K562 (cell line): ENCODE results near the gene UBXN6. TPM values are rescaled to one million over a fixed set of nuclear protein-coding genes. Genes with fewer than 3 reads are reported as not detected.

Experiments used
- ATAC-seq: fragments of 200-7000 bp; cut with Tn5 transposase; 3 replicates; pipeline ENCODE4 v1.9.1; 2020; ENCODE audit warnings: moderate library complexity
- BruUV-seq: library from RNA; stranded (reverse); fragments of 400-500 nt; replicated peaks from 2 replicates; lab custom pipeline; 2021; lab: Mats Ljungman, UMichigan
- CTCF ChIA-PET: fragments of 300-600 bp; formaldehyde crosslinking; extraction: SDS; loops from one replicate; lab custom pipeline; 2021; ENCODE audit warnings: low intra/inter-chr PET ratio; lab: Yijun Ruan, JAX
- POLR2A ChIA-PET: fragments of 300-600, 350-650 bp; sonication (Branson Sonifier 250); formaldehyde crosslinking; extraction: SDS; loops from one replicate; lab custom pipeline; 2021; ENCODE audit warnings: antibody characterized with exemption, inconsistent platforms; lab: Yijun Ruan, JAX
- DNase-seq, 4 experiments: peaks; one replicate each; pipeline versions ENCODE4 v3.0.0 to v3.0.0-alpha.2; 2011 to 2018; ENCODE audit warnings: low spot score in 3 of 4, mixed read lengths in 3 of 4; ENCODE audit errors: extremely low read depth in 1 of 4
- FAIRE-seq: peaks from 2 replicates; lab custom pipeline; 2011; peaks lifted over from hg19 to GRCh38; lab: Jason Lieb, UNC
- H2AFZ ChIP-seq: 2 replicates; pipeline ENCODE4 v1.6.0; 2011; ENCODE audit warnings: low read depth, low read length, control low read depth, inconsistent platforms
- H3K27ac ChIP-seq: fragments of 200-600 bp; 3 replicates; pipeline ENCODE4 v1.8.0; 2011; ENCODE audit warnings: low read depth, mild to moderate bottlenecking, control low read depth, inconsistent platforms, low read length, moderate library complexity, mixed read lengths; ENCODE audit errors: extremely low read depth
- H3K27me3 ChIP-seq, 2 experiments: fragments of 300-600 bp in 1 of 2; 2 replicates in 1 of 2; 3 replicates in 1 of 2; pipeline versions ENCODE4 v1.6.0 to v1.8.0; 2011; ENCODE audit warnings: inconsistent platforms in 2 of 2, low read length in 2 of 2, mild to moderate bottlenecking in 1 of 2, mixed read lengths in 1 of 2, moderate library complexity in 1 of 2; ENCODE audit not compliant: control insufficient read depth in 2 of 2, insufficient read depth in 2 of 2
- H3K36me3 ChIP-seq: fragments of 300-600 bp; 3 replicates; pipeline ENCODE4 v1.8.0; 2011; ENCODE audit warnings: mild to moderate bottlenecking, low read length, inconsistent platforms; ENCODE audit not compliant: control insufficient read depth, insufficient read depth
- H3K4me1 ChIP-seq, 2 experiments: fragments of 200-600 bp in 1 of 2; replicated peaks in 1 of 2; 2 replicates in 1 of 2; 3 replicates in 1 of 2; pipeline versions ENCODE4 v1.5.1 to v1.8.0; 2011; ENCODE audit warnings: inconsistent platforms in 2 of 2, low read length in 2 of 2, mild to moderate bottlenecking in 1 of 2, mixed read lengths in 1 of 2, moderate library complexity in 1 of 2; ENCODE audit not compliant: control insufficient read depth in 2 of 2, insufficient read depth in 2 of 2
- H3K4me2 ChIP-seq: 2 replicates; pipeline ENCODE4 v1.6.1; 2011; ENCODE audit warnings: low read length, control low read depth, inconsistent platforms, mixed read lengths; ENCODE audit not compliant: insufficient read depth
- H3K4me3 ChIP-seq: fragments of 200-600 bp; sonication (generic), shearing (Covaris generic); 2 replicates; pipeline ENCODE4 v1.5.1; 2016; ENCODE audit warnings: control low read depth, inconsistent platforms
- H3K79me2 ChIP-seq: fragments of 200-600 bp; 3 replicates; pipeline ENCODE4 v1.8.0; 2011; ENCODE audit warnings: low read length, inconsistent platforms; ENCODE audit not compliant: control insufficient read depth, insufficient read depth
- H3K9ac ChIP-seq, 2 experiments: 2 replicates each; pipeline versions ENCODE4 v1.6.0 to v1.6.1; 2011; ENCODE audit warnings: low read depth in 2 of 2, low read length in 2 of 2, control low read depth in 1 of 2, inconsistent platforms in 1 of 2, mild to moderate bottlenecking in 1 of 2, mixed read lengths in 1 of 2; ENCODE audit not compliant: insufficient read depth in 1 of 2
- H3K9me1 ChIP-seq: one replicate; pipeline ENCODE4 v1.6.0; 2011; ENCODE audit warnings: inconsistent platforms, mild to moderate bottlenecking, low read length, moderate library complexity; ENCODE audit not compliant: control insufficient read depth, insufficient read depth
- H3K9me3 ChIP-seq: replicated peaks from 2 replicates; pipeline ENCODE4 v1.5.1; 2011; ENCODE audit warnings: low read depth, low read length, inconsistent platforms; ENCODE audit not compliant: control insufficient read depth, insufficient read depth
- H4K20me1 ChIP-seq: replicated peaks from 2 replicates; pipeline ENCODE4 v1.6.1; 2011; ENCODE audit warnings: low read length, inconsistent platforms, mixed read lengths; ENCODE audit not compliant: control insufficient read depth, insufficient read depth
- FIP1L1 ChIP-seq: fragments of 200-400 bp; formaldehyde crosslinking; IDR thresholded peaks from 2 replicates; pipeline ENCODE4 v1.6.1; 2018; ENCODE audit warnings: mild to moderate bottlenecking, low read depth, low read length; ENCODE audit not compliant: poor library complexity, severe bottlenecking
- MYNN ChIP-seq, 2 experiments: sonication (generic); formaldehyde crosslinking in 1 of 2; IDR thresholded peaks; 2 replicates each; pipeline versions ENCODE4 v1.5.0 to v1.6.1; 2016 to 2020; ENCODE audit warnings: antibody characterized with exemption in 1 of 2, missing genetic modification reagents in 1 of 2
- POLR2A ChIP-seq: fragments of 450-650 bp; conservative IDR thresholded peaks from 2 replicates; pipeline ENCODE4 v1.6.1; 2016
- POLR2AphosphoS5 ChIP-seq: IDR thresholded peaks from 2 replicates; pipeline ENCODE4 v1.6.1; 2011; ENCODE audit warnings: mild to moderate bottlenecking, low read depth, low read length, moderate library complexity; ENCODE audit not compliant: control insufficient read depth, insufficient read depth
- POLR2B ChIP-seq: fragments of 450-650 bp; IDR thresholded peaks from 2 replicates; pipeline ENCODE4 v1.6.1; 2018; ENCODE audit warnings: low read depth; ENCODE audit not compliant: partially characterized antibody
- POLR2G ChIP-seq: fragments of 200-400 bp; formaldehyde crosslinking; IDR thresholded peaks from 2 replicates; pipeline ENCODE4 v1.6.1; 2017; ENCODE audit warnings: low read depth, mild to moderate bottlenecking, antibody characterized with exemption, low read length, moderate library complexity
- RBFOX2 ChIP-seq: fragments of 200-400 bp; formaldehyde crosslinking; IDR thresholded peaks from 2 replicates; pipeline ENCODE4 v1.6.1; 2017; ENCODE audit warnings: low read depth, mild to moderate bottlenecking, low read length, moderate library complexity
- SUPT5H ChIP-seq: fragments of 450-650 bp; IDR thresholded peaks from 2 replicates; pipeline ENCODE4 v1.6.1; 2016
- XRCC3 ChIP-seq: fragments of 450-650 bp; IDR thresholded peaks from 2 replicates; pipeline ENCODE4 v1.6.1; 2017; ENCODE audit warnings: mild to moderate bottlenecking, moderate library complexity
- WGBS: fragments of 100-300 bp; shearing (Covaris generic); methylation state at CpG from one replicate; pipeline ENCODE4 v1.1.6; 2016; ENCODE audit warnings: low coverage, mixed read lengths; ENCODE audit not compliant: insufficient coverage; ENCODE audit errors: missing lambda C conversion rate; 5-methylcytosine and 5-hydroxymethylcytosine counted together
- in situ Hi-C: fragments of 300-500 bp; cut with MboI; formaldehyde crosslinking; loops from 4 replicates; pipeline ENCODE4 v1.15.0; 2018; ENCODE audit warnings: inconsistent platforms, mixed read lengths
- intact Hi-C: fragments of 100-400 bp; cut with micrococcal nuclease; formaldehyde crosslinking; loops from 2 replicates; pipeline ENCODE4 v1.14.2; 2022
- polyA plus RNA-seq, 8 experiments: library from polyadenylated mRNA; depleted of rRNA in 4 of 8; stranded (reverse) in 5 of 8; unstranded in 3 of 8; fragments of >200 nt; fragmentation: Nextera tagmentation in 2 of 8; fragmentation: Illumina TruSeq in 1 of 8; extraction: Ambion mirVana in 2 of 8; extraction: Trizol in 1 of 8; gene quantifications; 2 replicates each; pipeline versions ENCODE4 v1.2.1 to v1.2.3, GENCODE V29; 2011 to 2014; ENCODE audit warnings: inconsistent platforms in 1 of 8, missing spikeins in 1 of 8
- total RNA-seq, 7 experiments: library from RNA; depleted of rRNA in 6 of 7; stranded (reverse); fragments of >200 nt in 6 of 7; fragmentation: Illumina TruSeq in 2 of 7; extraction: Trizol in 2 of 7; gene quantifications; 2 replicates each; pipeline versions ENCODE4 v1.2.1 to v1.2.3, GENCODE V29; 2011 to 2021; ENCODE audit warnings: low replicate concordance in 1 of 7
- TF ChIP-seq, protein P1 (sequence below): fragments of 450-650 bp; formaldehyde crosslinking; IDR thresholded peaks from 2 replicates; pipeline ENCODE4 v1.4.0; 2020; ENCODE audit warnings: mild to moderate bottlenecking, mixed read lengths
- TF ChIP-seq, protein P2 (sequence below): sonication (generic); formaldehyde crosslinking; IDR thresholded peaks from 2 replicates; pipeline ENCODE4 v1.8.1; 2023; ENCODE audit warnings: mild to moderate bottlenecking, missing genetic modification reagents

UBXN6 gene
- total and polyA plus RNA-seq, 9 of the 15 experiments (the other 6 are each of a cell fraction or from before 2014, with no cell fraction given): 0.48 to 90.2 (median 29.5) TPM

DNA sequence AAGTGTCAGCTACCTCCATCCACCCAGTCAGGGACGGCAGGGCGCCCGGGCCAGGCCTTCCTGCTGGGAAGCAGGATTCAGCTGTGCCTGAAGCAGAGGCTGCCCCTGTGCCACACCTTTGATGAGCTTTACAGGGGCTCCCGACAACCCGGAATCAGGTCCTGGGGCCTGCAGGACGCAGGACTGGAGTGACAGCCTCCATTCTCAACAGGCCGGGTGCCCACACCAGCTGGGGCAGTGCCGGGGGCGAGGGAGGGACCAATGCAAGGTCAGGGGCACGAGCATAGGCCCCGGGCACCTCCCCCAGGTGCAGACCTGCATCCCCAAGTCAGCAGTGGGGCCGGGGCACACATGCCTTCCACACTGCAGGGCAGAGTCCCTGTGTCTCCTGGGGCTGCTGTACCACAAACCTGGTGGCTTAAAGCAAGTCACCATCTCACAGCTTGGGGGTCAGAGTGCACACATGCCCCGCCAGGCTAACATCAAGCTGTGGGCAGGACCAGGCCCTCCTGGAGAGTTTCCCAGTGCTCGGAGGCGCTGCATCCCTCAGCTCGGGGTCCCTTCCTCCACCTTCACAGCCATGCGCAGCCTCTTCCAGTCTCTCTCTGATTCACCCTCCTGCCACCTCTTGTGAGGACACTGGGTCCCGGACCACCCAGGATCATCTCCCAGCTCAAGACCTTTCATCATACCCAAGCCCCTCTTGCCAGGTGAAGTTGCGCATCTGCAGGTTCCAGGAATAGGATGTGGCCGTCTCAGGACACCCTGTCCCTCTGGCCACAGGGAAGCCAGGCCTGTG lies 13.4 kb downstream of the UBXN6 start:
- H3K79me2 ChIP-seq: no peaks in the 10 kb centered on the region
- DNase-seq (peak in 1 of 4 experiments; percentile 5), FAIRE-seq (no peak), ATAC-seq (peak; percentile 2; the same call in 1 of the 3 replicates)
- no peaks in the 10 kb centered on the region for H3K9me3 ChIP-seq
- H3K9ac ChIP-seq: peak overlapping the region in 1 of 2 experiments; percentile 48; a peak in 1 of 4 replicates
- WGBS: 92% methylated on average over 16 of the region's 20 CpGs
- H3K4me3 ChIP-seq: no peak overlapping the region
- no peak overlapping the region for H3K4me2 ChIP-seq
- no peak overlapping the region for H3K27ac ChIP-seq
- no peaks in the 10 kb centered on the region for H3K9me1 ChIP-seq
- H3K4me1 ChIP-seq: peaks cover 0 to 65% of the 10 kb centered on the region in 2 experiments; a peak in 3 of 5 replicates
- no peaks in the 10 kb centered on the region; the same call in 1 of the 2 replicates for H4K20me1 ChIP-seq
- no peaks in the 10 kb centered on the region for H3K27me3 ChIP-seq
- no TSS peak for BruUV-seq
- TF ChIP-seq POLR2B (peak; percentile 6), POLR2AphosphoS5 (peak; percentile 55; the same call in 1 of the 2 replicates), XRCC3 (no peak), MYNN (IDR thresholded peaks at IDR 0.05) (peak; percentile 10; the same call in 1 of the 2 replicates), MYNN (CRISPR knock-in tag; IDR thresholded peaks at IDR 0.05) (no peak), POLR2A (peak; percentile 64), POLR2G (peak; percentile 76), SUPT5H (peak; percentile 62; the same call in 1 of the 2 replicates), FIP1L1 (peak; percentile 20), RBFOX2 (peak; percentile 33; the same call in 1 of the 2 replicates)
- TF ChIP-seq, protein P1, sequence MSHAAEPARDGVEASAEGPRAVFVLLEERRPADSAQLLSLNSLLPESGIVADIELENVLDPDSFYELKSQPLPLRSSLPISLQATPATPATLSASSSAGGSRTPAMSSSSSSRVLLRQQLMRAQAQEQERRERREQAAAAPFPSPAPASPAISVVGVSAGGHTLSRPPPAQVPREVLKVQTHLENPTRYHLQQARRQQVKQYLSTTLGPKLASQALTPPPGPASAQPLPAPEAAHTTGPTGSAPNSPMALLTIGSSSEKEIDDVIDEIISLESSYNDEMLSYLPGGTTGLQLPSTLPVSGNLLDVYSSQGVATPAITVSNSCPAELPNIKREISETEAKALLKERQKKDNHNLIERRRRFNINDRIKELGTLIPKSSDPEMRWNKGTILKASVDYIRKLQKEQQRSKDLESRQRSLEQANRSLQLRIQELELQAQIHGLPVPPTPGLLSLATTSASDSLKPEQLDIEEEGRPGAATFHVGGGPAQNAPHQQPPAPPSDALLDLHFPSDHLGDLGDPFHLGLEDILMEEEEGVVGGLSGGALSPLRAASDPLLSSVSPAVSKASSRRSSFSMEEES: no peak
- TF ChIP-seq, protein P2, sequence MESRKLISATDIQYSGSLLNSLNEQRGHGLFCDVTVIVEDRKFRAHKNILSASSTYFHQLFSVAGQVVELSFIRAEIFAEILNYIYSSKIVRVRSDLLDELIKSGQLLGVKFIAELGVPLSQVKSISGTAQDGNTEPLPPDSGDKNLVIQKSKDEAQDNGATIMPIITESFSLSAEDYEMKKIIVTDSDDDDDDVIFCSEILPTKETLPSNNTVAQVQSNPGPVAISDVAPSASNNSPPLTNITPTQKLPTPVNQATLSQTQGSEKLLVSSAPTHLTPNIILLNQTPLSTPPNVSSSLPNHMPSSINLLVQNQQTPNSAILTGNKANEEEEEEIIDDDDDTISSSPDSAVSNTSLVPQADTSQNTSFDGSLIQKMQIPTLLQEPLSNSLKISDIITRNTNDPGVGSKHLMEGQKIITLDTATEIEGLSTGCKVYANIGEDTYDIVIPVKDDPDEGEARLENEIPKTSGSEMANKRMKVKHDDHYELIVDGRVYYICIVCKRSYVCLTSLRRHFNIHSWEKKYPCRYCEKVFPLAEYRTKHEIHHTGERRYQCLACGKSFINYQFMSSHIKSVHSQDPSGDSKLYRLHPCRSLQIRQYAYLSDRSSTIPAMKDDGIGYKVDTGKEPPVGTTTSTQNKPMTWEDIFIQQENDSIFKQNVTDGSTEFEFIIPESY (CRISPR knock-in tag): no peak
- ChIA-PET POLR2A (interaction anchor here (0.5 to 7.4 kb wide), 13 partner anchors 8 to 754 kb away, joined by 3 to 60 read pairs (median 3); partner anchors contain the start of genes CHAF1A, HDGFL2 and SHD), CTCF (no interaction called here)
- H3K36me3 ChIP-seq: peaks cover 90% of the 10 kb centered on the region; the same call in 2 of the 3 replicates
- no peak overlapping the region for H2AFZ ChIP-seq
- in situ Hi-C loops: no loop called here
- intact Hi-C loops: no loop called here
